Measurements from ENCODE around the gene BTD.

DNA sequence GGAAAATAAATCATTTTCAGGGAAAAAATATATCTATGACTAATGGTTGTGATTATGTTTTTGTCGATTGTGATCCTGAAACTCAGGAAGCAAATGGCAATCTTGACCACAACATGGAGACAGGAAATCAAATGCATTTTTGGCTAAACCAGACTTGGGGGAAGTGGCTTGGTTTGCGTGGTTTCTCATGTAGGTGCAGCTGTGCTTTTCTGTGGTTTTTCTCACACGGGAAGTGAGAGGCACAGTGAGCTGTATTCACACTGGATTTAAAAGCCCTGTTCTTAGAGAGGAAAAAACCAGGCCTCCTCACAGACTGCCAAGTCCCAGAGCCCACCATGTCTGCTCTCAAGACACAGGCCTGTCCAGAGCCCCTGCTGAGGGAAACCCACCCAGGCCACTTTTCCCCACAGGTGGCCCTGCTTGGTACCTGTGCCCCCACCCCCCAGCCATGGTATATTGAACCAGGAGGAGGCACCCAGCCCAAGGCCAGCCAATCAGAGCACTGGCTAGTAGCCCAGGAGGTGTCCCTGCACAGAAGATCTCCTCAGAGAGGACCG is 46.1 kb downstream of the BTD start:
- TF ChIP-seq, protein P1, sequence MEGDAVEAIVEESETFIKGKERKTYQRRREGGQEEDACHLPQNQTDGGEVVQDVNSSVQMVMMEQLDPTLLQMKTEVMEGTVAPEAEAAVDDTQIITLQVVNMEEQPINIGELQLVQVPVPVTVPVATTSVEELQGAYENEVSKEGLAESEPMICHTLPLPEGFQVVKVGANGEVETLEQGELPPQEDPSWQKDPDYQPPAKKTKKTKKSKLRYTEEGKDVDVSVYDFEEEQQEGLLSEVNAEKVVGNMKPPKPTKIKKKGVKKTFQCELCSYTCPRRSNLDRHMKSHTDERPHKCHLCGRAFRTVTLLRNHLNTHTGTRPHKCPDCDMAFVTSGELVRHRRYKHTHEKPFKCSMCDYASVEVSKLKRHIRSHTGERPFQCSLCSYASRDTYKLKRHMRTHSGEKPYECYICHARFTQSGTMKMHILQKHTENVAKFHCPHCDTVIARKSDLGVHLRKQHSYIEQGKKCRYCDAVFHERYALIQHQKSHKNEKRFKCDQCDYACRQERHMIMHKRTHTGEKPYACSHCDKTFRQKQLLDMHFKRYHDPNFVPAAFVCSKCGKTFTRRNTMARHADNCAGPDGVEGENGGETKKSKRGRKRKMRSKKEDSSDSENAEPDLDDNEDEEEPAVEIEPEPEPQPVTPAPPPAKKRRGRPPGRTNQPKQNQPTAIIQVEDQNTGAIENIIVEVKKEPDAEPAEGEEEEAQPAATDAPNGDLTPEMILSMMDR (IDR thresholded peaks at IDR 0.05; ENCODE audit: borderline replicate concordance, extremely low read depth, low read length, poor library complexity, severe bottlenecking): no peak
- TF ChIP-seq EZH2 (IDR thresholded peaks at IDR 0.05; ENCODE audit: borderline replicate concordance, low read depth, low read length, severe bottlenecking): no peak

Measured in DND-41 (cell line).